ENCODE measurements around the gene PGAP6.
"Not testable (repeated sequence)": the region's sequence is repeated elsewhere in the genome, so short reads cannot be mapped to it uniquely, and the experiment has no call there.

PGAP6 gene

DNA sequence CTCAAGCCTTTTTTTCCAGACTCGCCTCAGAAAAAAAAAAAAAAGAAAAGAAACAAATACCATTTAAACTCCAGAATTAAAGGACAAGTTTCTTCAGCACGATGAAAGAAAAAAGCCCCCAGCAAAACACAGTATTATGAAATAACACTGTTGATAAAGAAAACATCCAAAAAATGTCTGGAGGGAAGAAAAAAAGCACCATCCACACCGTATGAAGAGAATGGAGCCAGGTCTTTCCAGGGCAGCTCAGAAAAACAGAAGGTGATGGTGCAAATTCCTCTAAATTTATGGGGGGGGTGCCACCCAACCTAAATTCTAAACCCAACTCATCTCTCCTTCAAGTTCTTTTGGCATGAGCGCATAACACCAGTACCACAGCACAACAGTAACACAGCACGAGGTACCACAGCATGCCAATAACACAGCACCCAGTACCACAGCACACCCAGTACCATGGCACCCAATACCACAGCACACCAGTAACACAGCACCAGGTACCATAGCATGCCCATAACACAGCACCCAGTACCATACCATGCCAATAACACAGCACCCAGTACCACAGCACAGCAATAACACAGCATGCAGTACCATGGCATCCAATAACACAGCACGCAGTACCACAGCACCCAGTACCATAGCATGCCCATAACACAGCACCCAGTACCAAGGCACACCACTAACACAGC, 48.2 kb downstream of the PGAP6 start:
- Histone ChIP-seq H3K4me3 (ENCODE audit: low read length) (no peak overlapping the region), H3K27ac (ENCODE audit: low read depth, low read length) (no peak overlapping the region), H3K9me3 (ENCODE audit: control insufficient read depth, insufficient read depth, low read length) (no peaks in the 10 kb centered on the region), H3K4me1 (ENCODE audit: control insufficient read depth, low read length) (no peaks in the 10 kb centered on the region), H3K9me2 (replicated peaks; ENCODE audit: control insufficient read depth, low read length) (no peaks in the 10 kb centered on the region), H3F3A (ENCODE audit: control insufficient read depth, insufficient read depth) (no peaks in the 10 kb centered on the region), H3K36me3 (ENCODE audit: control insufficient read depth, low read length) (no peaks in the 10 kb centered on the region), H3K79me2 (ENCODE audit: control insufficient read depth, low read length) (peaks cover 85% of the 10 kb centered on the region), H3K4me2 (ENCODE audit: low read length) (no peak overlapping the region), H3K27me3 (ENCODE audit: control insufficient read depth, low read length) (no peaks in the 10 kb centered on the region), H4K20me1 (ENCODE audit: control insufficient read depth, insufficient read depth, low read depth, low read length) (peaks cover 10% of the 10 kb centered on the region)
- TF ChIP-seq EZH2phosphoT487 (IDR thresholded peaks at IDR 0.05; ENCODE audit: borderline replicate concordance, low read length): no peak
- TF ChIP-seq, protein P1, sequence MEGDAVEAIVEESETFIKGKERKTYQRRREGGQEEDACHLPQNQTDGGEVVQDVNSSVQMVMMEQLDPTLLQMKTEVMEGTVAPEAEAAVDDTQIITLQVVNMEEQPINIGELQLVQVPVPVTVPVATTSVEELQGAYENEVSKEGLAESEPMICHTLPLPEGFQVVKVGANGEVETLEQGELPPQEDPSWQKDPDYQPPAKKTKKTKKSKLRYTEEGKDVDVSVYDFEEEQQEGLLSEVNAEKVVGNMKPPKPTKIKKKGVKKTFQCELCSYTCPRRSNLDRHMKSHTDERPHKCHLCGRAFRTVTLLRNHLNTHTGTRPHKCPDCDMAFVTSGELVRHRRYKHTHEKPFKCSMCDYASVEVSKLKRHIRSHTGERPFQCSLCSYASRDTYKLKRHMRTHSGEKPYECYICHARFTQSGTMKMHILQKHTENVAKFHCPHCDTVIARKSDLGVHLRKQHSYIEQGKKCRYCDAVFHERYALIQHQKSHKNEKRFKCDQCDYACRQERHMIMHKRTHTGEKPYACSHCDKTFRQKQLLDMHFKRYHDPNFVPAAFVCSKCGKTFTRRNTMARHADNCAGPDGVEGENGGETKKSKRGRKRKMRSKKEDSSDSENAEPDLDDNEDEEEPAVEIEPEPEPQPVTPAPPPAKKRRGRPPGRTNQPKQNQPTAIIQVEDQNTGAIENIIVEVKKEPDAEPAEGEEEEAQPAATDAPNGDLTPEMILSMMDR (IDR thresholded peaks at IDR 0.05; ENCODE audit: low read depth, low read length, poor library complexity, severe bottlenecking): no peak

- H3K4me3 ChIP-seq (ENCODE audit: low read length); H3K4me2 ChIP-seq (ENCODE audit: low read length); H3K9me2 ChIP-seq (replicated peaks; ENCODE audit: control insufficient read depth, low read length); H4K20me1 ChIP-seq (ENCODE audit: control insufficient read depth, insufficient read depth, low read depth, low read length); H3K9me3 ChIP-seq (ENCODE audit: control insufficient read depth, insufficient read depth, low read length); H3K27me3 ChIP-seq (ENCODE audit: control insufficient read depth, low read length); H3K27ac ChIP-seq (ENCODE audit: low read depth, low read length); H3K36me3 ChIP-seq (ENCODE audit: control insufficient read depth, low read length); H3F3A ChIP-seq (ENCODE audit: control insufficient read depth, insufficient read depth): not testable (repeated sequence)
- Histone ChIP-seq H3K79me2 (ENCODE audit: control insufficient read depth, low read length) (peaks cover 76% of the 10 kb centered on the region), H3K4me1 (ENCODE audit: control insufficient read depth, low read length) (peaks cover 10% of the 10 kb centered on the region)
Measured at GRCh38 chr16:331181-331814, 50.5 kb downstream of the PGAP6 start.

DNA sequence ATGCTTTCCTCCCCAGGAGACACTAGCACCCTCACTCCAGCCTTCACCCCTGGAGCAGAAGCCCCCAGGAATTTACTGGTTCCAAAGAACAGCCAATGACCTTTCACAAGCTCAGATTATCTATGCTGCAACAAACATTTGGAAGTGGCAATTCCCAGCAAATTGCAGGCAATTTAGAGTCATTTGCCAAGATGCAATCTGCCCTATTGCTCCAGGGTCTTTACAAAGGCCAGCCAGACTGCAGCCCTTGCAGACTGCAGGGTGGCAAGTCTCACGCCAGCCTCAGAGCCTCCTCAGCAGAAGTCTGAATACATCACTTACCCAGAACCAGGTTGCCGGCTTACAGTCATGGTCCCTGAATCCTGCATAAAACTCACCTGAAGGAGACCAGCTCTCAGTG, 51.0 kb downstream of the PGAP6 start:
- TF ChIP-seq, protein P1 (IDR thresholded peaks at IDR 0.05; ENCODE audit: low read depth, low read length, poor library complexity, severe bottlenecking): no peak
- TF ChIP-seq EZH2phosphoT487 (IDR thresholded peaks at IDR 0.05; ENCODE audit: borderline replicate concordance, low read length): no peak
- H3K4me3 ChIP-seq (ENCODE audit: low read length): no peak overlapping the region
- H3K27me3 ChIP-seq (ENCODE audit: control insufficient read depth, low read length): no peaks in the 10 kb centered on the region
- H3K79me2 ChIP-seq (ENCODE audit: control insufficient read depth, low read length): peaks cover 73% of the 10 kb centered on the region
- H3K9me2 ChIP-seq (replicated peaks; ENCODE audit: control insufficient read depth, low read length): no peaks in the 10 kb centered on the region
- no peaks in the 10 kb centered on the region for H3F3A ChIP-seq (ENCODE audit: control insufficient read depth, insufficient read depth)
- no peak overlapping the region for H3K4me2 ChIP-seq (ENCODE audit: low read length)
- peaks cover 10% of the 10 kb centered on the region for H4K20me1 ChIP-seq (ENCODE audit: control insufficient read depth, insufficient read depth, low read depth, low read length)
- H3K36me3 ChIP-seq (ENCODE audit: control insufficient read depth, low read length): no peaks in the 10 kb centered on the region
- H3K9me3 ChIP-seq (ENCODE audit: control insufficient read depth, insufficient read depth, low read length): no peaks in the 10 kb centered on the region
- no peak overlapping the region for H3K27ac ChIP-seq (ENCODE audit: low read depth, low read length)
- H3K4me1 ChIP-seq (ENCODE audit: control insufficient read depth, low read length): peaks cover 13% of the 10 kb centered on the region
